LHCN-M2 (cell line): ENCODE data around the gene AMER1. TPM values are rescaled to one million over a fixed set of nuclear protein-coding genes. Genes with fewer than 3 reads are reported as not detected.
"Not testable (repeated sequence)": the region's sequence is repeated elsewhere in the genome, so short reads cannot be mapped to it uniquely, and the experiment has no call there.

Experiments
- DNase-seq: peaks from one replicate; pipeline ENCODE4 v3.0.0-alpha.2; 2012; ENCODE audit warnings: low read depth
- polyA plus RNA-seq: library from polyadenylated mRNA; unstranded; fragments of >200 nt; gene quantifications from one replicate; pipeline ENCODE4 v1.2.1, GENCODE V29; 2012; ENCODE audit warnings: missing spikeins
- total RNA-seq: library from RNA; depleted of rRNA; stranded (reverse); fragments of >200 nt; gene quantifications from 2 replicates; pipeline ENCODE4 v1.2.3, GENCODE V29; 2014; rRNA removed

AMER1 gene
- total RNA-seq, result 1.7 and 1.8 TPM in 2 replicates
- 1.00 TPM for polyA plus RNA-seq

DNA sequence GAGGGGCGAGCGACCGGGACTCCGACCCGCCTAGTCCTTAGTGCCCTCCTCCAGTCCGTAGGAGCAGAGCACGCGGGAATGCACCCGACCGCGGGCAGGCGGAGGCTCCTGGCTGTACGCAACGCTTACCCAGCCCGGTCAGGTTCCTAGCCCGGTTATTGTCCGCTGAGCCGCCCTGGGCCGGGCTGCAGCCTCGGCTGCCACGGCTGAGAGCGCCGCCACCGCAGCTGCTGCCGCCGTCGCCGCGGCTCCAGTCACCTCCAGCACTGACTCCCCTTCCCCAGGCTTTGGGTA lies at the start of gene AMER1:
Gene AMER1 (minus strand): TSS at position 268 of the 294 bp plus-strand sequence. CDS start 12,422 bp downstream, outside the sequence.
- no peak for DNase-seq

DNA sequence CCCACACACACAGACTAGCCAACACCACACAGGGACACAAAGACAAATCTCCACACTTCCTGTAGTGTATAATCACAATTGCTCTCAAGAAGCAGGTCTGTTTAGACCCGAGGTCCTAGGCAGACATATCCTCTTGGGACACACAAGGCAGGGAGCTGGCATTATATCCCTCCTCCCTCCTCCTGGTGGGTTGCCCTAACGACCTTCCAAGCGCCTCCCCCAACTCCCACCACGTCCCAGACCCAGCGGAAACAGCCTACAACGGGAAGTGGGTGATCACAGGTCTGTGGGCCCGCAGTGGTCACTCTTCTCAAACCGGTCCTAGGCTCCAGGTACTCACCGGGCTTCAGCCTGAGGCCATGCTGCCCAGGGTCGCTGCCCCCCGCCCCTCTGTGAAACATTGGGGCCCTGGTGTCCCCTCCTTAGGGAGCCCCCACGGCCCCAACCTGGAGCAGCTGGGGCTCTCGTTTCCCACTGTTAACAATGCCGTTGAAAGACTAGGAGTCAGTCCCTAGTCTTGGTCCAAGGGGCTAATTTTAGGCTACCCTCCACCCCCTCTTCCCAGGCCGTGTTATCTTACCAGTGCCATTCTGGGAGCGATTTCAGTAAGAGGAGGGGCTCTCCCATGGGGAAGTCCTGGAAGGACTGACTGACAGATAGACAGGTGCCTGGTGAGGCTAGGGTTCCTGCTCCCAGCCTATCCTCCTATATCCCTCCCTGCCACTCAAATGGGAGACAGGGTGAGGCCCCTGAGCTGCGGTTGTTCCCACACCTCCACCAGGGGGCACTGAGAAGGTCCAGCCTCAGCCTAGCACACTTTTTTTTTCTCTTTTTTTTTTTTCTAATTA lies 24.8 kb upstream of the AMER1 start, which contains the start of gene ASB12:
Gene ASB12 (minus strand): TSS at position 485 of the 848 bp plus-strand sequence. CDS start 4,957 bp downstream, outside the sequence.
- no peak for DNase-seq

DNA sequence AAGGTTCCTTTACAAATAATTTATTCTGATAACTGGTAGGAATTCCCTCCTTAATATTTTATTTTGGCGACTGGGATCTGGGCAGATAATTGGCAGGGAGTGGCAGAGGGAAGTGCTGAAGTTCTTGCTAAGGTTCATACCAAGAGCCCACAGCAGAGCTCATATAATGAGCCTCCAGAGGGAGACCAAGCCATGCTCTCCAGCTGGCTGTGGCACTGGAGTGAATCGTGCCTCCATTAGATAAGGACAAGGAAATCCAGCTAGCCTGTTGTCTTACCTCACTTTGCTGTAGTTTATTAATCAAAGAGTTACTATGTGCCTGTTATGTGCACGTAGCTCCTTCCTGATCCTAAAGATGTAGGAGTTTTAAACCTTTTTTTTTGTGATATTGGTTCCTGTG lies 23.6 kb upstream of the AMER1 start:
- no peak for DNase-seq

DNA sequence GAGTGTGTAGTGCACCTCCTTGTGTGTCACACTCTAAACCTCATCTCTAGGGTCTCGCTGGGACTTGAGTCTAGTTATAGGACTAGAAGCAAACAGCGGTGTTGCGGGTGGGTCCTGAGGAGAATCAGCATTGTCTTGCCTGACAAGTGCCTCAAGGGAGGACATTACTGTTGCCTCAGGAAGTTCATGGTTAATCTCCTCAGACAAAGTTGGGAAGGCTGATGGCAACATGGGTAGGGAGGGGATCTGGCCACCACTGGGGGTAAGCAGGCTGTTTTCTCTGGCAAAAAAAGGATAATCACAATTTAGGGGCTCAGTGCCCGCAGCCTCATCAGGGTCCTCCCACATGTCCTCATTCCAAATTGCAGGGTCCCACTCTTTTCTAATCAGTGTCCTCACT lies 12.5 kb upstream of the AMER1 start:
- DNase-seq, result no peak

- DNase-seq, result not testable (repeated sequence)
Observed at GRCh38 chrX:64213989-64214388, 8.5 kb upstream of the AMER1 start.

DNA sequence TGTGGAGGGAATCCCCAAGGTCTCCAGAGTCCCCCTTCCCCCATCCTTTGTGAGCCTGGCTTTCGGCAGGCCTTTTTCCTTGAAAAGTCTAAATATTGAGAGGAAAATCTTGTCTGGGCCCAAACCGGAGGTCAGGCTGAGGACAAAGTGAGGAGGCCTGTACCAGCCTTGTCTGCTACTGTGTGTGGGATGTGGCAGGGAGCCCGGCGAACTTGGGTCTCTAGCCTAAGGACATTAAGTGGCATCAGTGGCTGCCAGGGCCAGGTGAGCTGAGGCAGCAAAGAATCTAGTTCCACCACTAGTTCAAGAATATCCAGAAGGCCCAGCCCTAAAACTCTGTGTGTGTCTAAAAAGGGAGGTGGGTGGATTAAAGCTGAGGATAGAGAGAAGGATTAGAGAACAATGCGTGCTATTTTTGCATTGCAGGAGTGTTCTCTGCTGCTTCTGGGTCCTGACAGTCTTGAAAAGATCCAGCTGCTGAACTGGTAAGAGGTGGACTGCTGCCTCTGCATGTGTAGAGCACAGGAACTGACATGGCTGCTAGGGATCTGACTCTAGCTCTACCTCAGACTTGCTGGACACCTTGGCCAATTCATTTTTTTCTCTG lies 1.2 kb upstream of the AMER1 start:
- no peak for DNase-seq

- peak; percentile 89 for DNase-seq
Observed at GRCh38 chrX:64205735-64206501, 410 bp upstream of the AMER1 start.

DNA sequence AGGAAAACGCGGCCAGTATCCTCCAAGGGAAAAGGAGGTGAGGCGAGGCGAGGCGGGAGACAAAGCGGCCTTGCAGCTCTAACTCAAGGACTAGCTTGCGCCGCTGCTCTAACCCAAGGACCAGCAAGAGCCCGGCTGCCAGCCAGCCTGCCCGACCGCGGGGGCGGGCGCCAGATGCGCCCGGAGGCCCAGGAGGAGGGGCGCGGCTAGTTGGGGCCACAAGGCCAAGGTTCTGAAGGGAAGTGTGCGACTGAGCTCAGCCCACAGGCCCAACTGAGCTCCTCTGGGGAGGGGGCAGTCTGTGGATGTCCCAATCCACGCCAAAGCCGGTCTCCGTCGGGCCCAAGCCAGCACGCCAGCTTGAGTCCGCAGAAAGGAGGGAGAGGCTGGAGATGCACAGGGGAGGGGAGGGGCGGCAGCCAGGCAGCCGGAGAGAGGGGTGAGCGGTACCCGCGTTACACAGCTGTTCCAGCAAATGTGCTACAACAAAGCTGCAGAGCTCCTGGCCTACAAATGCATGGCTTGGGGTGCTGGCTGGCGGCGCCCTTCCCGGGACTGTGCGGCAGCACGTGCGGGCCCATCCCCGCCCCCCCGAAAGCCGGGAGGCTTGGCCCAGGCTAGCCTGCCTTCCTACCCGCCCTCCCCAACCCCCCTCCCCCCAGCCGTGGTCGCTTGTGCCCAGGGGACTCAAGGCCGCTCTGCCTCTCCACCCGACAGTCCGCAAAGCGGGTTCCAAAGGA lies 637 bp downstream of the AMER1 start:
- DNase-seq, result peak; percentile 40

GRCh38 chrX:64204252-64204651 lies 1.3 kb downstream of the AMER1 start:
- DNase-seq, result peak; percentile 5

DNA sequence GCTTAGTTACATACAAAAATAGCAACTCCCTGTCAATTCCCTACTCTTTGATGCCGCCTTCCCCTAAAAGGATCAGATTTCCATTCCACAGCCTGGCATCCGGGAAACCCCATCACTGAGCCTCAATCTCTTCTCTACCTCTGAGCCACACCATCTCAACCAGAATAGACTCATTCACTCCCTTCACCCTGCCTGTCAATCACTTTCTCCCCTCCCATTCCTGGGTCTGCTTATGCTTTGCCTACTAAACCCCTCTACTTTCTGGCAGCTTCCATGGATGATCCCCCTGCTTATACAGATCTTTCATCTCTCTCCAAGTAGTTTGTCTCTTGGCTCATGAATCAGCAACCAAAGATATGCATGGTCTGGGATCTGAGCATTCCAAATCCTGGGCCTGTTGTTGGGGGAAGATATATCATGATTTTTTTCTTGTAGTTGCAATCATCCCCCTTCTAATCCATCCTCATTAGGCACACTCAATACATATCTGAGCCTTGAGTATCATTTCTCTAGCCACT lies 2.6 kb downstream of the AMER1 start:
- no peak for DNase-seq

GRCh38 chrX:64198036-64198435 lies 7.5 kb downstream of the AMER1 start:
- no peak for DNase-seq

DNA sequence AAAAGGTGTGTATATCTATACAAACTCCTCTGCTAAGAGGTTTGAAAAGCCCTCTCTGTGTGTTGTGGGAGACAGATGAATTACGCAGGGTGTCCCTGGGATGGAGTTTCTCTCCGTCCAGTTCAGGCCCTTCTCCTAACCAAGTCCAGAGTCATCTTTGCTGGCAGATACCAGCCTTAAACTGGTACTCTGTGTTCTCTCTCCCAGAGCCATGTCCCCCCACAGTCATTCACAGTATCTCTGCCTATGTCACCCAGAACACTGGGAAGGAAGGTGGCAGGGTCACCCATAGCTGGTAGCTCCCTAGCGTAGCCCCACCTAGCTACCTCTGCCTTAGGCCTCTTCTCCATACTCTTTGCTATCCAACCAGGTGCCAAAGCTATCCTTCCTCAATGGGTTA lies 8.9 kb downstream of the AMER1 start:
- no peak for DNase-seq

DNA sequence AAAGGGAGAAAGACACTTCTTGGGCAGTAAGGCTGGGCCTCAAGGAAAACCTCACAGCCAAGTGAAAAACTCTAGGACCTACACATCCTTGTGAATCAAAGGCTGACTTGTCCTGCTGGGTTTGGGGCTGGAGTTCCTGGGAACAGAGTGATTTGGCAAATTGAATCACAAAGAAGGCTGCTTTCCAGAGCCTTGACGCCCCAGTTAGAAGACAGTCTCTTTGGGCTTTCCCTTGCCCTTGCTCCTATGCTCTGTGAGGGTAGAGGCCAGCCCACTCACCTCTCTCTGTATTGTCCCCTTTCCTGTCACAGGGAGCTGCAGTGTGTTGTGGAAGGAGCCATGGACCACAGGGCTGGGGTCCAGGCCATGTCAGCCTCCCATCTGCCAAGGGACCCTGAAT lies 9.6 kb downstream of the AMER1 start:
- DNase-seq, result no peak

DNA sequence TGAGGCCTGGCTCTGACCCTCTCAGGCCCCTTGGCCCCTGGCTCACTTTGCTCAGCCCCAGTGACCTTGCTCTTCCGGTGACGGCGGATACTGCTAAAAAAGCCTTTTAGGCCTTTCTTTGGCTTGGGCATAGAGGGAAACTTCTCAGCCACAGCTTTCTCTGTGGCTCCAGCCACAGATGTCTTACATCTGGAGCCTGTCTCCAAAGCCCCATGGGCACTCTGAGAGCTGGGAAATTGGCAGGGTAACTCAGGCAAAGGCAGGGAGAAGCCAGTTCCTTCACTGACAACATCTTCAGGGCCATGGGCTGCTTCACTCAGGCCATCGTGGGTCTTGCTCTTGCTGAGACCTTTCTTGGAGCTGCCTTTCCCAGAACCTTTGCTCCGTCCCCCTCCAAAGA lies 12.8 kb downstream of the AMER1 start:
- DNase-seq, result no peak

GRCh38 chrX:64192040-64192439 lies 13.5 kb downstream of the AMER1 start:
- DNase-seq, result no peak

GRCh38 chrX:64191281-64192010 lies 14.1 kb downstream of the AMER1 start:
- no peak for DNase-seq

GRCh38 chrX:64190136-64190740 lies 15.3 kb downstream of the AMER1 start:
- no peak for DNase-seq

DNA sequence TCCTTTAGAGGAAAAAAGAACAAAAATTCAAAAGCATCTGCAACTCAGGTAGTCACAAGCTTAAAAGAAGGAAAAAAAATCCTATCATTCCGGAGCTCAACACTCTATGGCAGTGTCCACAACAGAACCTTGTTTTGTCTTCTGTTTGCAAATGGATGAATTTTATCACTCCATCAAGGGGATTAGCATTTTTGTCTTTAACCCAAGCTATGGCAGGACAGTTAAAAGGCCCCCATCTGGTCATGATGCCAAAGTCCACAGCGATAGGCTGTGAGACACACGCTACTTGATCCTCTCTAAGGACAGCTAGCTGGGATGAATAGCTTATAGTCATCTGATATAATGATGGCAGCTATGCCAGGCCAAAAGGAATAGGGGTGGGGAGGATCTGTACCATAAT lies 16.6 kb downstream of the AMER1 start:
- DNase-seq, result no peak

- DNase-seq, result no peak
Observed at GRCh38 chrX:64187762-64188150, 17.8 kb downstream of the AMER1 start.
